WTC11 (cell line): ENCODE results near the gene DUSP15. TPM values are rescaled to one million over a fixed set of nuclear protein-coding genes. Genes with fewer than 3 reads are reported as not detected.

Experiments used
- ATAC-seq: fragments of 200-7000 bp; cut with Tn5 transposase; 2 replicates; pipeline ENCODE4 v1.10.0; 2021; ENCODE audit warnings: mild to moderate bottlenecking, moderate library complexity
- CTCF ChIA-PET: fragments of 300-600 bp; sonication (Branson Sonifier 250); formaldehyde crosslinking; loops from one replicate; lab custom pipeline; 2021; ENCODE audit warnings: antibody characterized with exemption; lab: Charles Lee
- POLR2A ChIA-PET: fragments of 350-600 bp; sonication (Branson Sonifier 250); formaldehyde crosslinking; loops from one replicate; lab custom pipeline; 2021; ENCODE audit warnings: antibody characterized with exemption; lab: Charles Lee
- DNase-seq: peaks from one replicate; pipeline ENCODE4 v3.0.0; 2021; ENCODE audit warnings: low spot score
- H3K27ac Mint-ChIP-seq: 2 replicates; pipeline ENCODE4 v1.8.0; 2021; ENCODE audit warnings: mixed read lengths
- H3K27me3 Mint-ChIP-seq: 2 replicates; pipeline ENCODE4 v1.8.0; 2021; ENCODE audit warnings: low read depth, mild to moderate bottlenecking, moderate library complexity, mixed read lengths
- H3K36me3 Mint-ChIP-seq: 2 replicates; pipeline ENCODE4 v1.8.0; 2021; ENCODE audit warnings: mixed read lengths
- H3K4me1 Mint-ChIP-seq: 2 replicates; pipeline ENCODE4 v1.8.0; 2022; ENCODE audit warnings: mixed read lengths
- H3K4me3 Mint-ChIP-seq: 2 replicates; pipeline ENCODE4 v1.8.0; 2021; ENCODE audit warnings: mild to moderate bottlenecking, moderate library complexity, mixed read lengths
- H3K9me3 Mint-ChIP-seq: 2 replicates; pipeline ENCODE4 v1.8.0; 2021; ENCODE audit warnings: mixed read lengths
- CREM ChIP-seq: sonication (generic); formaldehyde crosslinking; IDR thresholded peaks from 2 replicates; pipeline ENCODE4 v1.8.1; 2022; ENCODE audit warnings: mild to moderate bottlenecking, missing genetic modification reagents, moderate library complexity
- ETV6 ChIP-seq: sonication (generic); formaldehyde crosslinking; IDR thresholded peaks from 2 replicates; pipeline ENCODE4 v1.8.1; 2022; ENCODE audit warnings: mild to moderate bottlenecking, missing genetic modification reagents
- FOXJ3 ChIP-seq: sonication (generic); formaldehyde crosslinking; IDR thresholded peaks from 2 replicates; pipeline ENCODE4 v1.9.0; 2021; ENCODE audit warnings: missing genetic modification reagents, mild to moderate bottlenecking, borderline replicate concordance
- JAZF1 ChIP-seq: fragments of 250-450 bp; sonication (Bioruptor Pico); IDR thresholded peaks from 2 replicates; pipeline ENCODE4 v1.9.0; 2021; ENCODE audit warnings: moderate library complexity, mild to moderate bottlenecking, inconsistent platforms
- KAT7 ChIP-seq: sonication (generic); formaldehyde crosslinking; IDR thresholded peaks from 2 replicates; pipeline ENCODE4 v1.8.1; 2023; ENCODE audit warnings: missing genetic modification reagents, mild to moderate bottlenecking, borderline replicate concordance
- RORB ChIP-seq: fragments of 250-450 bp; sonication (Bioruptor Pico); IDR thresholded peaks from 2 replicates; pipeline ENCODE4 v1.9.0; 2021; ENCODE audit warnings: mild to moderate bottlenecking
- SMAD3 ChIP-seq: sonication (generic); formaldehyde crosslinking; IDR thresholded peaks from 2 replicates; pipeline ENCODE4 v1.8.0; 2022; ENCODE audit warnings: missing genetic modification reagents, mild to moderate bottlenecking, borderline replicate concordance
- ZNF219 ChIP-seq: sonication (generic); formaldehyde crosslinking; IDR thresholded peaks from 2 replicates; pipeline ENCODE4 v1.8.0; 2023; ENCODE audit warnings: missing genetic modification reagents, mild to moderate bottlenecking, borderline replicate concordance
- ZNF317 ChIP-seq: sonication (generic); formaldehyde crosslinking; IDR thresholded peaks from 2 replicates; pipeline ENCODE4 v1.8.1; 2023; ENCODE audit warnings: low read depth, mild to moderate bottlenecking, moderate library complexity, missing genetic modification reagents, borderline replicate concordance
- ZNF396 ChIP-seq: fragments of 250-450 bp; sonication (Bioruptor Pico); IDR thresholded peaks from 2 replicates; pipeline ENCODE4 v1.8.0; 2021; ENCODE audit warnings: mild to moderate bottlenecking, moderate library complexity, borderline replicate concordance
- total RNA-seq: library from RNA; stranded (reverse); gene quantifications from 3 replicates; pipeline ENCODE4 v1.2.3, GENCODE V29; 2021
- TF ChIP-seq, protein P1 (sequence below): sonication (generic); formaldehyde crosslinking; IDR thresholded peaks from 2 replicates; pipeline ENCODE4 v1.8.1; 2023; ENCODE audit warnings: mild to moderate bottlenecking, missing genetic modification reagents, borderline replicate concordance
- TF ChIP-seq, protein P2 (sequence below): fragments of 250-450 bp; sonication (Bioruptor Pico); IDR thresholded peaks from 2 replicates; pipeline ENCODE4 v1.8.0; 2021; ENCODE audit warnings: mild to moderate bottlenecking
- TF ChIP-seq, protein P3 (sequence below): sonication (generic); formaldehyde crosslinking; IDR thresholded peaks from 2 replicates; pipeline ENCODE4 v1.8.1; 2023; ENCODE audit warnings: mild to moderate bottlenecking, missing genetic modification reagents, moderate library complexity

DUSP15 gene
- total RNA-seq, 1 experiment from 2014 or later, result 1.7 TPM

DNA sequence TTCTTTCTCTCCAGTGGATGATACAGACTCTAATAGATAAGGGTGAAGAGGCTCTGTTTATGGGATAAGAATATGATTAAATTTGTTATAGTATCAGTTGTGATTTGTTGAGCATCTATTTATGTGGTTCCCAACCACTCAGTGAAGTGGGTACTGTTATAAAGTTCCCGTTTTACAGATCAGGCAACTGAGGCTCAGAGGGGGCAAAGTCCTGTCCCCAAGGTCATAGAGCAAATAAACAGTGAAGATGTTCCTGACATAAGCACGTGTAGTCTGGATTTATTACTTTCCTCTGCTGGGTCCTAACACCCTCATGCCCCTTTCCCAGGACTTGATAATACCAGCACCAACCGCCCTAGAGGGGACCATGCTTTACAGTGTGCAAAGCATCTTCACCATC lies 4.1 kb downstream of the DUSP15 start (continued):
- TF ChIP-seq, protein P1, sequence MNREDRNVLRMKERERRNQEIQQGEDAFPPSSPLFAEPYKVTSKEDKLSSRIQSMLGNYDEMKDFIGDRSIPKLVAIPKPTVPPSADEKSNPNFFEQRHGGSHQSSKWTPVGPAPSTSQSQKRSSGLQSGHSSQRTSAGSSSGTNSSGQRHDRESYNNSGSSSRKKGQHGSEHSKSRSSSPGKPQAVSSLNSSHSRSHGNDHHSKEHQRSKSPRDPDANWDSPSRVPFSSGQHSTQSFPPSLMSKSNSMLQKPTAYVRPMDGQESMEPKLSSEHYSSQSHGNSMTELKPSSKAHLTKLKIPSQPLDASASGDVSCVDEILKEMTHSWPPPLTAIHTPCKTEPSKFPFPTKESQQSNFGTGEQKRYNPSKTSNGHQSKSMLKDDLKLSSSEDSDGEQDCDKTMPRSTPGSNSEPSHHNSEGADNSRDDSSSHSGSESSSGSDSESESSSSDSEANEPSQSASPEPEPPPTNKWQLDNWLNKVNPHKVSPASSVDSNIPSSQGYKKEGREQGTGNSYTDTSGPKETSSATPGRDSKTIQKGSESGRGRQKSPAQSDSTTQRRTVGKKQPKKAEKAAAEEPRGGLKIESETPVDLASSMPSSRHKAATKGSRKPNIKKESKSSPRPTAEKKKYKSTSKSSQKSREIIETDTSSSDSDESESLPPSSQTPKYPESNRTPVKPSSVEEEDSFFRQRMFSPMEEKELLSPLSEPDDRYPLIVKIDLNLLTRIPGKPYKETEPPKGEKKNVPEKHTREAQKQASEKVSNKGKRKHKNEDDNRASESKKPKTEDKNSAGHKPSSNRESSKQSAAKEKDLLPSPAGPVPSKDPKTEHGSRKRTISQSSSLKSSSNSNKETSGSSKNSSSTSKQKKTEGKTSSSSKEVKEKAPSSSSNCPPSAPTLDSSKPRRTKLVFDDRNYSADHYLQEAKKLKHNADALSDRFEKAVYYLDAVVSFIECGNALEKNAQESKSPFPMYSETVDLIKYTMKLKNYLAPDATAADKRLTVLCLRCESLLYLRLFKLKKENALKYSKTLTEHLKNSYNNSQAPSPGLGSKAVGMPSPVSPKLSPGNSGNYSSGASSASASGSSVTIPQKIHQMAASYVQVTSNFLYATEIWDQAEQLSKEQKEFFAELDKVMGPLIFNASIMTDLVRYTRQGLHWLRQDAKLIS, result no peak

DNA sequence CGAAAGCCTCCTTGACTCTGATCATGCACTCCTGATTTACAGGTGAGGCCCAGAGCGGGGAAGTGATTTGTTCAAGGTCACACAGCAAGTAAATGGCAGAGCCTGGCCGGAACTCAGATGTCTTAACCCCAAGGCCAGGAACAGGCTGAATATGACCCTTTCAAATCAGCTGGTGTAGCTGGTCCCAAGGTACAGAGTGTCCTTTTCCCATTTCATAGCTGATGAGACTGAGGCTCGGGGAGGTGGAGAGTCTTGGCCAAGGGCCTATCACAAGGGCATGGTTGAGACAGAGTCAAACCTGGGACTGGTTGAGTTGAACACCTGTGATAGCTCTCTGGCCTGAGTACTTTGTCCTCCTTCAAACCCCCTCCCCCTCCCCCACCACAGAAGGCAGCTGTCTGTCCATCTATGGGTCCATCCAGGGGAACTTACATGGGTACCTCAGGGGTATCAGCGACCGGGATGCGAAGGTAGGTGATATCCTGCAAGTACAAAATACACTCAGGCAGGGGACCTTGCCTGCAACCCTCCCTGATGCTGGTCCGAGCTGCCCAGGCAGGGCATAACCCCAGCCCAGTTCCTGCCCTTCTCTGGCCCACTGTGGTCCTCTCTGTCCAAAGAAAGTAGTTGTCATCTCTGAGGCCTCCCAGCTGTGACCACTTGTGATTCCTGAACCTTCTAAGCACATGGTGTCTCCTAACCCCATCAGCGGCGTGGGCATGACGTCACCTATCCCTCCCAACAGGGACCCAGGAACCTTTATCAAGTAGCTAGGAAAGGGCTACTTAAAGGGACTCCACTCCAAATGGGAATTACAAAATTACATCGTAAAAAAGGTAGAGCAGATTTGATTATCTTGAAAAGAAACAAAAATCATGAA lies 5.6 kb downstream of the DUSP15 start:
- Mint-ChIP-seq H3K4me1 (peaks cover 23% of the 10 kb centered on the region), H3K27me3 (peaks cover 42% of the 10 kb centered on the region), H3K36me3 (no peaks in the 10 kb centered on the region), H3K4me3 (no peak overlapping the region), H3K9me3 (no peaks in the 10 kb centered on the region), H3K27ac (no peak overlapping the region)
- TF ChIP-seq ZNF396 (CRISPR knock-in tag) (no peak), CREM (no peak), ZNF219 (CRISPR knock-in tag) (no peak), ZNF317 (CRISPR knock-in tag) (no peak), JAZF1 (no peak), ETV6 (CRISPR knock-in tag) (no peak), FOXJ3 (no peak), RORB (no peak), KAT7 (no peak), SMAD3 (CRISPR knock-in tag) (no peak)
- TF ChIP-seq, protein P2, sequence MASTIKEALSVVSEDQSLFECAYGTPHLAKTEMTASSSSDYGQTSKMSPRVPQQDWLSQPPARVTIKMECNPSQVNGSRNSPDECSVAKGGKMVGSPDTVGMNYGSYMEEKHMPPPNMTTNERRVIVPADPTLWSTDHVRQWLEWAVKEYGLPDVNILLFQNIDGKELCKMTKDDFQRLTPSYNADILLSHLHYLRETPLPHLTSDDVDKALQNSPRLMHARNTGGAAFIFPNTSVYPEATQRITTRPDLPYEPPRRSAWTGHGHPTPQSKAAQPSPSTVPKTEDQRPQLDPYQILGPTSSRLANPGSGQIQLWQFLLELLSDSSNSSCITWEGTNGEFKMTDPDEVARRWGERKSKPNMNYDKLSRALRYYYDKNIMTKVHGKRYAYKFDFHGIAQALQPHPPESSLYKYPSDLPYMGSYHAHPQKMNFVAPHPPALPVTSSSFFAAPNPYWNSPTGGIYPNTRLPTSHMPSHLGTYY (CRISPR knock-in tag), result no peak
- TF ChIP-seq, protein P1, result no peak
- TF ChIP-seq, protein P3, sequence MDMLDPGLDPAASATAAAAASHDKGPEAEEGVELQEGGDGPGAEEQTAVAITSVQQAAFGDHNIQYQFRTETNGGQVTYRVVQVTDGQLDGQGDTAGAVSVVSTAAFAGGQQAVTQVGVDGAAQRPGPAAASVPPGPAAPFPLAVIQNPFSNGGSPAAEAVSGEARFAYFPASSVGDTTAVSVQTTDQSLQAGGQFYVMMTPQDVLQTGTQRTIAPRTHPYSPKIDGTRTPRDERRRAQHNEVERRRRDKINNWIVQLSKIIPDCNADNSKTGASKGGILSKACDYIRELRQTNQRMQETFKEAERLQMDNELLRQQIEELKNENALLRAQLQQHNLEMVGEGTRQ, result no peak
- DNase-seq (peak; percentile 4), ATAC-seq (no peak)
- CTCF ChIA-PET, result interaction anchor here (1.1 to 1.4 kb wide), 4 partner anchors 12 to 87 kb away, joined by 3 to 7 read pairs (median 4); partner anchors contain the start of gene PDRG1
- POLR2A ChIA-PET, result interaction anchor here (0.5 kb wide), 1 partner anchor 487 kb away, joined by 3 read pairs; no protein-coding TSS in a partner anchor
